Activated T-helper 17 cell treated with anti-CD3 and anti-CD28 coated beads, Interleukin-2, amount 50 U/mL, for 72 hours (primary cell): ENCODE data around the gene MYO18B. TPM values are rescaled to one million over a fixed set of nuclear protein-coding genes. Genes with fewer than 3 reads are reported as not detected.
A peak's percentile ranks its signal among the peaks of the same experiment; 100 is the strongest.

Experiments
- ATAC-seq: fragments of 150-1000 bp; cut with Tn5 transposase; replicated peaks from 2 replicates; pipeline ENCODE4 v1.10.0; 2021; ENCODE audit warnings: mild to moderate bottlenecking, moderate library complexity
- H3K27ac Mint-ChIP-seq: one replicate; pipeline ENCODE4 v1.8.0; 2022; ENCODE audit warnings: mixed read lengths
- H3K27me3 Mint-ChIP-seq: one replicate; pipeline ENCODE4 v1.8.0; 2022; ENCODE audit warnings: mixed read lengths
- H3K36me3 Mint-ChIP-seq: one replicate; pipeline ENCODE4 v1.8.0; 2022; ENCODE audit warnings: low read depth, mild to moderate bottlenecking, mixed read lengths
- H3K4me1 Mint-ChIP-seq: one replicate; pipeline ENCODE4 v1.8.0; 2022; ENCODE audit warnings: mixed read lengths
- H3K4me3 Mint-ChIP-seq: one replicate; pipeline ENCODE4 v1.8.0; 2022; ENCODE audit warnings: mild to moderate bottlenecking, mixed read lengths
- H3K9me3 Mint-ChIP-seq: one replicate; pipeline ENCODE4 v1.8.0; 2022; ENCODE audit warnings: mixed read lengths
- total RNA-seq, 2 donors: library from RNA; stranded (reverse); gene quantifications; one replicate each; pipeline ENCODE4 v1.2.3, GENCODE V29; 2022

Gene MYO18B
- total RNA-seq, 2 donors from 2014 or later = 2.3 to 4.3 TPM

DNA sequence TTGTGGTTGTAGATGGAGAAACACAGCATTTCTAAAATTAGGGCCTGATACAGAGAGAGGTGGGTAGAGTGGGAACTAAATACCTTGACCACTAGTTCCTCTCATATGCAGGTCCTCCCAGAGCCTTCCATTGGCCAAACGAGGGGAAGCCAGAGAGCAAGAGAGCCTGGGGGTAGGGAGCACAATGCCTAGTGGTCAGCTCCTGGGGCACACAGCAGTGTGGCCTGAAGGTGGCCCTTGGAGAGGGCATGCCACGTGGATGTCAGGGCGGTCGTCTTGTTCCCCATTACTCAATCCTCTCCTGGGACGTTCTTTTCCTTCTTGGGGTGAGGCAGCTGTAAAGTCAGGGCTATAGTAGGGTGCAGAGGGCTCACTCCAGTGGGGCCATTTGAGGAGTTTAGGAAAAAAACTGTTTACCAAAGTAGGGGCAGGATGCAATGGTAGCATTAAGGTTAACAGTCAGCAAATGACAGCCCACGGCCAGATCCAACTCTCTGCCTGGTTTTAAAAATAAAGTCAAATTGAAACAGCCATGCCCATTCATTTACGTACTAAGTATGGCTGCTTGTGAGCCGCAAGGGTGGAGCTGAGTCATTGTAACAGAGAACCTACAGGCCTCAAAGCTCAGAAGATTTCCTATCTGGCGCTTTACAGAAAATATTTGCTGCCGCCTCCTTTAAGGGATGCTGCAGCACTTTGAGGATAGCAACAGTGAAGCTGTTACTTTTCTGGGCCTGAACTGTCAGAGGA, 7.6 kb downstream of the MYO18B start:
- Mint-ChIP-seq H3K36me3 (no peaks in the 10 kb centered on the region), H3K9me3 (no peaks in the 10 kb centered on the region), H3K4me1 (peaks cover 28% of the 10 kb centered on the region), H3K27me3 (peaks cover 9% of the 10 kb centered on the region), H3K4me3 (peak overlapping the region; percentile 76), H3K27ac (peak overlapping the region; percentile 98)
- ATAC-seq = peak; percentile 90

DNA sequence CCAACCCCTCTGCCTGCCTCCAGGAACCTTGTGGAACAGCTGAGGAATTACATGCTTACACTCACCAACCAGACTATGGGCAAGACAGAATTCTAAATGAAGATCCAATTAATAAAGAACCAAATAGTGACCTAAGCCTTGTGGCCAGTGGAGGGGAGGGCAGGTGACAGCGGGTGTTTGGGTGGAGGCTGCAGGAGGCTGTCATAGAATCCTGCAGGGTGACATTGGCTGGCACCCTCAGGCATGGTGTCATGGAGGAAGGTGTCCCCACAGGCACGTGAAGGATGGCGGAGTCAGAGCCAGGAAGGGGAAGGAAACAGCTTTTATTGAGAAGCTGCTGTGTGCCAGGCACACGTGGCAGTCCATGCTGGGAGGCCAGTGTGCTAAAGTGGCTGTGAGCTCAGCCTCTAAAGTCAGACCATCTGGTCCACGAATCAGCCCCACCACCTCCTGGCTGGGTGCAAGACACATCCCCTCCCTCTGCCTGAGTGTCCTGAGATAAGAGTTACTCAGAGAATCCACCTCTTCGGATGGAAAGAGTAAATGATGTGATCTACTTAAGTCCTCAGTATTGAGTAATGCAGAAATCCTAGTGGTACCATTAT, 8.7 kb downstream of the MYO18B start:
- no peak for ATAC-seq
- Mint-ChIP-seq H3K36me3 (no peaks in the 10 kb centered on the region), H3K27ac (peak overlapping the region; percentile 98), H3K4me3 (peak overlapping the region; percentile 76), H3K9me3 (no peaks in the 10 kb centered on the region), H3K27me3 (peaks cover 5% of the 10 kb centered on the region), H3K4me1 (peaks cover 23% of the 10 kb centered on the region)

DNA sequence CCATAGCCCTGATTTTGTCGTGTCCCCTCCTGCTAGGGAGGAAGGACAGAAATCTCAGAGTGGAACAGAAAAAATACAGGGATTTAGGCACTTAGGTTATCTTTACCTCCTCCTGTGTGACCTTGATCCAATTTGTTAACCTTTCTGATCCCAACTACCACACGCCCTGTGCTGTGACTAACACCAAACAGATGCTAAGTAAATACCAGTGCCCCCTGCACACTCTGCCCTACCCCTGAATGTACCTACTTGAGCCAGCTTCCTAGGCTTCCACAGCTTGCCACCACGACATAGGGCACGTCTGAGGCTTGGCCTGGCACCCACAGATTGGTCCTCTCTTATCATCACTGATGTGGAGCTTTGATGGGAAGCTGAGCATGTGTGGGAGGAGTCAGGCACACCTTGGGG, 9.2 kb downstream of the MYO18B start:
- H3K9me3 Mint-ChIP-seq = no peaks in the 10 kb centered on the region
- H3K4me1 Mint-ChIP-seq = peaks cover 21% of the 10 kb centered on the region
- no peaks in the 10 kb centered on the region for H3K36me3 Mint-ChIP-seq
- H3K4me3 Mint-ChIP-seq = peak overlapping the region; percentile 76
- no peak for ATAC-seq
- H3K27me3 Mint-ChIP-seq = peaks cover 5% of the 10 kb centered on the region
- peak overlapping the region; percentile 98 for H3K27ac Mint-ChIP-seq

DNA sequence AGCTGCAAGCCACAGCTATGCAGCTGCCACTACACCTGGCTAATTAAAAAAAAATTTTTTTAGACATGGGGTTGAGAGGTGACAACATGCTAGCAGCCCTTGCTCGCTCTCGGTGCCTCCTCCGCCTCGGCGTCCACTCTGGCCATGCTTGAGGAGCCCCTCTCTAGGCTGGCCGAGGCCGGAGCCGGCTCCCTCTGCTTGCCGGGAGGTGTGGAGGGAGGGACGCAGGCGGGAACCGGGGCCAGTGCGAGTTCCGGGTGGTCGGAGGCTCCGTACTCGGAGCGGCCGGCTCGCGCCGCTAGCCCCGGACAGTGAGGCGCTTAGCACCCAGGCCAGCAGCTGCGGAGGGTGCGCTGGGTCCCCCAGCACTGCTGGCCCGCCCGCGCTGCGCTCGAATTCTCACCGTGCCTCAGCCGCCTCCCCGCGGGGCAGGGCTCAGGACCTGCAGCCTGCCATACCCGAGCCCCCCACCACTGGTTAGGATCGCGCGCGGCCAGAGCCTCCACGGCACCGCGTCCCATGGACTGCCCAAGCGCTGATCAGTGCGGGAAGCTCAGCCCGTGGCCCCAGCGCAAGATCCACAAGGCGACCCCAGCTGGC, 10.7 kb downstream of the MYO18B start:
- Mint-ChIP-seq H3K4me1 (peaks cover 19% of the 10 kb centered on the region), H3K27ac (no peak overlapping the region), H3K9me3 (no peaks in the 10 kb centered on the region), H3K4me3 (no peak overlapping the region), H3K27me3 (peaks cover 5% of the 10 kb centered on the region), H3K36me3 (no peaks in the 10 kb centered on the region)
- no peak for ATAC-seq

- H3K36me3 Mint-ChIP-seq = no peaks in the 10 kb centered on the region
- no peak overlapping the region for H3K4me3 Mint-ChIP-seq
- H3K27me3 Mint-ChIP-seq = peaks cover 5% of the 10 kb centered on the region
- no peak for ATAC-seq
- H3K9me3 Mint-ChIP-seq = no peaks in the 10 kb centered on the region
- peaks cover 19% of the 10 kb centered on the region for H3K4me1 Mint-ChIP-seq
- no peak overlapping the region for H3K27ac Mint-ChIP-seq
Observed at GRCh38 chr22:25753252-25753651, 11.3 kb downstream of the MYO18B start.

GRCh38 chr22:25754527-25755202, 12.7 kb downstream of the MYO18B start:
- Mint-ChIP-seq H3K27me3 (peaks cover 3% of the 10 kb centered on the region), H3K36me3 (no peaks in the 10 kb centered on the region), H3K4me3 (no peak overlapping the region), H3K4me1 (peaks cover 9% of the 10 kb centered on the region), H3K9me3 (no peaks in the 10 kb centered on the region), H3K27ac (no peak overlapping the region)
- ATAC-seq = no peak

DNA sequence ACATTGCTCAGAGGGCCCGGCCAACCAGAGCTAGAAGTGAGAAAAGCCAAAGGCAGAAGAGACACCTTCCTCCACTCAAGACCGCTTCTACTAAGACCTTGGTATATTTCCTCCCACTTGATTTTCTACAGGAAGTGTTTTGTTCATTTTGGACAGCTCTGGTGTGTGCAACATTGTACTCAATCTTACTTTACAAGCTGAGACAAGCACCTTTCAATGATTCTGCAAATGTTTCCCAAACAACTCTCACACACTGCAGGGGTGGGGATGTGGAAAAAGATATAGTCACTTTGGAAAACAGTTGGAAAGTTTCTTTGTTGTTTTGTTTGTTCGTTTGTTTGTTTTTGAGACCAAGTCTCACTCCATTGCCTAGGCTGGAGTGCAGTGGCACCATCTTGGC, 15.7 kb downstream of the MYO18B start:
- no peak overlapping the region for H3K27ac Mint-ChIP-seq
- no peaks in the 10 kb centered on the region for H3K9me3 Mint-ChIP-seq
- no peaks in the 10 kb centered on the region for H3K36me3 Mint-ChIP-seq
- ATAC-seq = no peak
- no peaks in the 10 kb centered on the region for H3K4me1 Mint-ChIP-seq
- no peak overlapping the region for H3K4me3 Mint-ChIP-seq
- H3K27me3 Mint-ChIP-seq = no peaks in the 10 kb centered on the region

- no peaks in the 10 kb centered on the region for H3K4me1 Mint-ChIP-seq
- no peak for ATAC-seq
Observed at GRCh38 chr22:25758316-25758715, 16.3 kb downstream of the MYO18B start.

DNA sequence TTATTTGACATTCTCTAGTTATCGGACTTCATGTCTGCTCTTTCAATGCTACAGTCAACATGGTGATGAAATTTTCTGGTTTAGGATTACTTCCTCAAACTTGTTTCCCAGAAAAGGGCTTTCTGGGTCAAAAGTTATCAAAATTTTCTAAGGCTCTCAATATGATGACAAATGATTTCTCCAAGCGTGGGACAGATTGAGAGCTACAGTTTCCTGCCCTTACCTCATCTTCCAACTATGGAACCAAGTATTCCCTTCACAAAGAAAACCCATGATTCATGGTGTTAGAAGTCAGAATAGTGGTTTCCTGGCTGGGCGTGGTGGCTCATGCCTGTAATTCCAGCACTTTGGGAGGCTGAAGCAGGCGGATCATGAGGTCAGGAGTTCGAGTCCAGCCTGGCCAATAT, 17.8 kb downstream of the MYO18B start:
- Mint-ChIP-seq H3K4me1 (no peaks in the 10 kb centered on the region), H3K27me3 (no peaks in the 10 kb centered on the region), H3K27ac (no peak overlapping the region), H3K9me3 (no peaks in the 10 kb centered on the region), H3K36me3 (no peaks in the 10 kb centered on the region), H3K4me3 (no peak overlapping the region)
- no peak for ATAC-seq

More at GRCh38 chr22:25758316-25758715, 16.3 kb downstream of the MYO18B start:
- H3K9me3 Mint-ChIP-seq = no peaks in the 10 kb centered on the region
- H3K4me3 Mint-ChIP-seq = no peak overlapping the region
- no peaks in the 10 kb centered on the region for H3K27me3 Mint-ChIP-seq
- H3K36me3 Mint-ChIP-seq = no peaks in the 10 kb centered on the region
- no peak overlapping the region for H3K27ac Mint-ChIP-seq

GRCh38 chr22:25760294-25760693, 18.3 kb downstream of the MYO18B start:
- Mint-ChIP-seq H3K4me3 (no peak overlapping the region), H3K4me1 (no peaks in the 10 kb centered on the region), H3K36me3 (no peaks in the 10 kb centered on the region), H3K27ac (no peak overlapping the region), H3K27me3 (no peaks in the 10 kb centered on the region), H3K9me3 (no peaks in the 10 kb centered on the region)
- no peak for ATAC-seq

- ATAC-seq = no peak
- Mint-ChIP-seq H3K4me1 (no peaks in the 10 kb centered on the region), H3K4me3 (no peak overlapping the region), H3K27me3 (no peaks in the 10 kb centered on the region), H3K9me3 (peaks cover 4% of the 10 kb centered on the region), H3K27ac (no peak overlapping the region), H3K36me3 (no peaks in the 10 kb centered on the region)
Observed at GRCh38 chr22:25760848-25761595, 19.0 kb downstream of the MYO18B start.

DNA sequence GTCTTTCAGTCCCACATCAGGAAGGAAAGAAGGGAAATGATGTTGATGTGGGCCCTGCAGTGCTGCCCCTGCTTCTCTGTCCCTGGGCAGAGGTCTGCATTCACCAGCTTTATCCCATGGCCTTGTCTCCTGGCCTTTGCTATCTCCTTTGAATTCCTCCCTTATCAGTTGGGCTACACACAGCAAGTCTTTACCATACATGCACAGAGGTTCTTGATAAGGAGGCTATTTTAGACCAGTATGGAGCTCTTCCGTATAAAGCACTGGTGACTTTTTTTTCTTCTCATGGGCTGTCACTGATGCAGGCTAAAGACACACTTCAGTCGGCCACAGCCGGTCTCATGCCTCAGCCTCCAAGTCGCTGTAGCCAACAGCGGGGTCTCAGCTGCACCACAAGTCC, 20.2 kb downstream of the MYO18B start:
- Mint-ChIP-seq H3K27me3 (no peaks in the 10 kb centered on the region), H3K4me1 (no peaks in the 10 kb centered on the region), H3K36me3 (no peaks in the 10 kb centered on the region), H3K27ac (no peak overlapping the region), H3K9me3 (peaks cover 14% of the 10 kb centered on the region), H3K4me3 (no peak overlapping the region)
- ATAC-seq = no peak

GRCh38 chr22:25763239-25763777, 21.3 kb downstream of the MYO18B start:
- H3K36me3 Mint-ChIP-seq = no peaks in the 10 kb centered on the region

More at GRCh38 chr22:25763239-25763777, 21.3 kb downstream of the MYO18B start:
- H3K27ac Mint-ChIP-seq = no peak overlapping the region
- no peaks in the 10 kb centered on the region for H3K4me1 Mint-ChIP-seq
- H3K9me3 Mint-ChIP-seq = peaks cover 14% of the 10 kb centered on the region
- H3K4me3 Mint-ChIP-seq = no peak overlapping the region
- no peak for ATAC-seq
- no peaks in the 10 kb centered on the region for H3K27me3 Mint-ChIP-seq
